NCI-H1417 treated with DMSO at 0.1 percent for 48 hours (cell line): ENCODE results near the gene POLR1D.
A peak's percentile ranks its signal among the peaks of the same experiment; 100 is the strongest.

Source experiments
- DNase-seq: peaks from one replicate; lab custom pipeline; 2025; lab: John Stamatoyannopoulos, UW

The POLR1D gene, protein sequence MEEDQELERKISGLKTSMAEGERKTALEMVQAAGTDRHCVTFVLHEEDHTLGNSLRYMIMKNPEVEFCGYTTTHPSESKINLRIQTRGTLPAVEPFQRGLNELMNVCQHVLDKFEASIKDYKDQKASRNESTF

DNA sequence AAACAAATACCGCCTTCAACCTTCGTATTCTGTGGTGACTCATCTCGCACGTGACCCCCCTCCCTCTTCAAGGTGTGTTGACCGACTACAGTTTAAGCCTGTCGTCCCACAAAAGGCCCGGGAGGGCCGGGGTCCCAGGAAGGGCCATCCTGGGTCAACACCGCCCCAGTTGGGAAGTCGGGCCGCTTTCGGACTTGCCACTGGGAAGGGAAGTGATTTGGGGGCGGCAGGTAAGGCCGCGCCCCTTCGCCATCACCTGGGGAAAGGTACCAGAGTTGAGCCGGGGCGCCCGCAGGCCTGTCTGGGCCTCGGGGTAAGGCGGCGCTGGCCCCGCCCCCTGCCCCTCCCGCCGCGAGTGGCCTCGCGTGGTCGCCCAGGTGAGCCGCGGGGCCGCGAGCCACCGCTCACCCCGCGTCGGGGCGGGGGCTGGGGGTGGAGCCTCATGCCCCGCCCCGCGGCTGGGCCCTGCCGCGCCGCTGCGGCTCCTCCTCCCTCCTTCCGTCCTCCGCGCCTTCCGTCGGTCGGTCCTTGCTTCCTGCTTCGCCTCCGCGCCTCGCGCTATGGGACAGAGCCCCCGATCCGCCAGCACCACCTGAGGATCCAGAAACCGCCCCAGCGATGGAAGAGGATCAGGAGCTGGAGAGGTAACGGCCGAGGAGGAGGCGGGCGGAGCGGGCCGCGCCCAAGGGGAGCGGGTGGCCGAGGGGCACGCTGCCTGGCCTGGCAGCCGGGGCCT lies at the start of gene POLR1D:
Gene POLR1D (plus strand): TSS at position 527 of the 736 bp plus-strand sequence. CDS start 92 bp downstream, at position 619.
- DNase-seq, result peak; percentile 42

DNA sequence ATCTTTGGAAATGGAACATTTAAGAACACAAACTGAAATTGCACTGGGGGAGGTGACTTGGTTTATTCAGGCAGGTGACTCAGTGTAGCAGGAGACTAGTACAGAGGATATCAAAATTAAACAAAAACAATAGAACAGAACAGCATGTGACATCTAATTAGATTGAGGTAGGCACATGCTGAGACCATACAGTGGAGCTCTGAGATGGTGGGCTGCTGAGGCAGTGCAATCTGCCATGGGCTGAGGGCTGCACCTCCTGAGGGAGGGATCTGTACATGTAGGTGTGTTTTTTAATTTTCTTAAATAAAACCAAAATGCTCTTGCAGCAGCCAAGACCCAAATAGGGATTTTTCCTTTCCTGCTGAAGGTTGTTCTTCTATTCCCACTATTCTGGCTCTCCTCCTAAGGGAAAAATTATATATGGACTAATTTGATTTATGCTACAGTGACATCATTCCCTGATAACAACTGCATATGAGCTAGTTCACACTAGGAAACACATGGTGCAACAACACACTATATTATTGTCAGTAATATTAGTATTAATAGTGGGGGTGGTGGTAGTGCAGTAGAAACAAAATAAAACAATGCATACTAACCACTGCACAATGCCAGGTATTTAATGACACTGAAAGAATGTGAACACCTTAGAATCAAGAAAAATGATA lies 49.3 kb upstream of the POLR1D start:
- no peak for DNase-seq

DNA sequence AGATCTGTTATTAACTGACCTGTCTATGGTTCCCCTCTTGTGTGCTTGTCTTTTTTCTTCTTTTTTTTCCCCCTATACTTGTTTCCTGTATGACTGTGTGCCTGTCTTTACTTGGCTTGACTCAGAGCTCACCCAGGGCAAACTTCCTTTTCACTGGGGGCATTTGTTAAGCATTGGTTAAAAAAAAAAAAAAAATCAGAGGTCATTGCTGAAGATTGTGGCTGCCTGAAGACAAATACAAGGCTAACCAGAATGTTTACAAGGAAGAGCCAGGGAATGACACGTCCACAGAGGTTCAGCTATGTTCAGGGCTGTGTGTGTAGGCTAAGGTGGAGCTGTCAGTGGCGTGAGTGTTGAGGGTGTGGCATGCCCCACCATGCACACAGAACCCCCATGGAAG lies 48.4 kb upstream of the POLR1D start:
- DNase-seq, result no peak

DNA sequence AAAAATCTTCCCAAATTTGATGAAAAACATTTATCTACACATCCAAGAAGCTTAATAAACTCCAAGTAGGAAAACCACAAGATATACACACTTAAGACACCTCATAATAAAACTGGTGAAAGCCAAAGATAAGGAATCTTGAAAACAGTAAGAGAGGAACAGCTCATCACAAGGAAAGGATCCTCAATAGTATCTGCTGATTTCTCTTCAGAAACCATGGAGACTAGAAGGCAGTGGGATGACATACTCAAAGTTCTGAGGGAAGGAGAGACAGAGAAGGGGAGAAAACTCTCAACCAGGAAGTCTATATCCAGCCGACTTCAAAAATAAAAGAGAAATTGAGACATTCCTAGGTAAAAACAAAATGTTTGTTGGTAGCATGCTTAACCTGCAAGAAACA lies 47.0 kb upstream of the POLR1D start:
- no peak for DNase-seq

DNA sequence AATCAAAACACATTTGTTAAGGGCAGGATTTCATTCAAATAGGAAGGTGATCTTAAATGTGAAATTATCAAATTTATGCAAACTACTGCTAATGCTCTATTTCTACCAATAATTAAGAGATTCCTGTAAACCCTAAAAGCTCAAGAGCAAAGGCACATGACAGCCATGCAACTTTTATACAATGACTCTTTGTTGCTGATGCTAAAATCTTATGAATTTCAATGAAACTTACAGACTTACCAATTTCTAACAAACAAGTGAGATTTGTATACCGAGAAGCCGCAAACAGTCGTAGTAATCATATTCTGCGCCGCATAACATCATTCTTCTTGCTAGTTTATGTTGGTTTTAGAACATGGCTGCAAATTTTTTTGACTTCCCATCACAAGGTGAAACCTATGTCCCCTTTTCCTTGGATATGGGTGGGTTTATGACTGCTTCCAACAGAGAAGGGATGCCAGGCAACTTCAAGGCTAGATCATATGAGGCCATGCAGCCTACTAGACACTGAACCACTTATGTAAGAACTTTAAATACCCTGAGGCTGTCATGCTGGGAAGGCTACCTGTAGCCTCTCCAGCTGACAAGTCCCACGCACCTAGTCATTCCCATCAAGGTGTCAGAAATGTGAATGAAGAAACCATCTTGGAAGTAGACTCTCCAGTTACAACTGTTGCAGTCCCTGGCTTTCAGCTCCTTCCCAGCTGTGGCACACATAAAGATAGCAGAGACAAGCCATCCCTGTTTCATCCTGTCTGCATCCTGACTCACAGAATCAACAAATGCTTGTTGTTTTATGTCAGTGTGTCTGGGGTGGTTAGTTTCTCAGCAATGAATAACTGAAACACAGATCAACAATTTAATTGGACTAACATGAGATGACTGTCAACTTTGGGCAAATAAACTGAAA lies 43.3 kb upstream of the POLR1D start:
- DNase-seq, result no peak

DNA sequence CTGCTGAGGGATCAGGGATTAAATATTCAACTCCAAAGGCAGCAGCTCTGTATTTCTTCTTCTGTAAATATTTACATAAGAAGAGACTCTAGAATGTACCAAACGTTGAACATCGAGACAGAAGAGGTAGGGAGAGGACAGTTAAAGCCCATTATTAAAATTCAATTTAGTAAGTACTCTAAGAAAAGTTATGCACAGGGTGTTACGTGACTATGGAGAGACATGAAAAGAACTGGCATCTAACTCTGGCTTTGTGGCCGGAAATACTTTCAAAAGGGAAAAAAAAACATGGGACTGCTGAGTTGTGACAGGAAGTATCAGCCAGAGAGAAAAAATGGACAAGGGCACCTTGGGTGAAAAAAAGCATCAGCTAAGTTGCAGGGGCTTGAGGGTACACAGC lies 38.0 kb upstream of the POLR1D start:
- no peak for DNase-seq

DNA sequence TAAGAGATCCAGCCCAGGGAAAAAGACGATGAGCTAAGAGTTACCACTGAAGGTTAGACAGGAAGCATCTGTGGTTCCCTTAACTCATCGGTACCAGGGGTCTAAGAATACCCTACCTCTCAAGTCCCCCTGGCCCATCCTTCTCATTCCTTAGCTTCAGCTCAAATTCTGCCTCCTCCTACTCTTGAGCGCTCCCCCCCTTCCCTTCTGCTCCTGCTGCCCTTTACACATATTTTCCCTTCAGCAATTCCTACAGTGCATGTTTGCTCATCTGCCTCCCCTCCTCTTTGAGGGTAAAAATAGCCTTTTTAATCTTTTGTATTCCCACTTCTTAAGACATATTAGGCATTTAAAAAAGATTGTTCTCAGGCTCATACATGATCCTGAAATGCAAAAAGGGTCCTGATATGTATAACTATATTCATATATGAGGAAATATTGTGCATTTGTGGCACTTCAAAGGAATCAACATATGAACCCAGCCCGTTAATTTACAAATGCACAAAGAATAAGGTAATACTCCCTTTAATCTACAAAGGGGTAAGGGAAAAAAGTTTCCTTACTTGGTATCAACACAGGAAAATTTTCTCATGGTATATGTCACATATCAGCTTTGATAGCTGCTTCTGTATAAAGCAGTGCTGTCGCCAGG lies 34.5 kb upstream of the POLR1D start:
- DNase-seq, result no peak

DNA sequence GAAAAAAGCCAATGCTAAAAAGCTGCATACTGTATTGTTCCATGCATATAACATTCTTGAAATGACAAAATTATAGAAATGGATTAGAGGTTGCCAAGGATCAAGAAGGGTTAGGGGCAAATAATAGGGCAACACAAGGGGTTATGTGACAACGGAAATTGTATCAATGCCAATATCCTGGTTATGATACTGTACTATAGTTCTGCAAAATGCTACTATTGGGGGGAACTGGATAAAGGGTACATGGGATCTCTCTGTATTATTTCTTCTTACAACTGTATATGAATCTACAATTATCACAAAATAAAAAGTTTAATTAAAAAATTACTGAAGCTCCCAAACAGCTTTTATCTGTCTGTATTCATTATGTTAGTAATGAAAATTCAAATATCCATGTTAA lies 33.3 kb upstream of the POLR1D start:
- no peak for DNase-seq

DNA sequence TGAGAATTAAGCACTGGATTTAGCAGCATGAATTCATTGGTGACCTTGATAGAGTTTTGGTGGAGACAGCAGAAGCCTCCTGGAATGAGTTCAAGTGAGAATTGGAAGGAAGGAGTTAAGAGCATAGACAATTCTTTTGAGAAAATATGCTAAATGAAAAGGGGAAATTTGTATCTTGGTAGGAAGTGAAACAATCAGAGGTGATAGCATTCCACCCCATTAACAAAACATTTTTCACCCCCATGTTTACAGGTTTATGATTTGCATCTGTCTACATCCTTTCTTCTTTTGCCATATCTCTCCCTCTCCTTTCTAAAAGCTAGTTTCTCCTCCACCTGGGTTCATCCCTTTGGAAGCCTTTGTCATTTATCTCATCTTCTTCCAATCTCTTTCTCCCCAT lies 28.8 kb upstream of the POLR1D start:
- no peak for DNase-seq

DNA sequence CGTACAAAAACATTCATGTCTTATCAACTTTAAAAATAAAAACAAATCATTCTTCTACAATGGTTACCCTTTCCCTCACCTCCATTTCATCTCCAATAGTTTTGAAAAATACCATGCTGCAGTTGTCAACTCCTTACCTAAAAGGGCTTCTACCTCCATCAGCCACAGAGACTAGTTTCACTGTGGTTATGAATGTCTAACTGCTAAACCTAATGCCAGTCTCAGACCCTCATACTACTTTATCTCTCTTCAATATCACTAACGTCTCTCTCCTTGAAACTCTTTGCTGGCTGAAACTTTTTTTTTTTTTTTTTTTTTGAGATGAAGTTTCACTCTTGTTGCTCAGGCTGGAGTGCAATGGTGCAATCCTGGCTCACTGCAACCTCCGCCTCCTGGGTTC lies 28.4 kb upstream of the POLR1D start:
- no peak for DNase-seq

DNA sequence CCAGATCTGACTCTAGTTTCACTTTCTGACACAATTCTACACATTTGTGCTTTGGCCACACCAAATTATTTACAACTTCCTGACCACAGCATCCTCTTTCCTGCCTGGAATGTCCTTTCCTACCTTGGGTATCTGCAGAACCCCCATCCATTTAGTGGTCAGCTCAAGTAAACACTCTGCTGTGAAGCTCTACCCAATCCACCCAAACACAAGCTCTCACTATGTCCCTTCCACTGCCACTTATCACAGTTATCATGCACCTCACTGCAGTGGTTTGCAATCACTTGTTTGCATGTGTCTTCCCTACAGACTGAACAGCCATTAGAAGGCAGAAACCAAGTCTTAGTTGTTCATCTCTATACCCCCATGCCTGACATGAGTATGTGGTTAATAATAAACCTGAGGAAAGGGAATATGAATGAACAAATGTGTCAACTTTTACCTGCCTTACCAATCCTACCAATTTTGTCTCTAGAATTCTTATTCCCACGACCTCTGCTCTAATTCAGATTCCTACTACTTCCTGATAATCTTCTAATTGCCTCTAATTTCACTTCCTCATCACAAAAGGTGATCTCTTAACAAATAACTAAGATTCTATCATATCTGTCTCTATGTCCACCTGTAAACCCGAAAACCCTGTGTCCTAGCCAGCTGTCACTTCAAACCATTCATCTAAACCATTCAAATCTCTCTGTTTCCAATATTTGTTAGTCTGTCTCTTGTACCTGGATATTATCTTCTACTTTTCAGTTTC lies 26.5 kb upstream of the POLR1D start:
- no peak for DNase-seq

DNA sequence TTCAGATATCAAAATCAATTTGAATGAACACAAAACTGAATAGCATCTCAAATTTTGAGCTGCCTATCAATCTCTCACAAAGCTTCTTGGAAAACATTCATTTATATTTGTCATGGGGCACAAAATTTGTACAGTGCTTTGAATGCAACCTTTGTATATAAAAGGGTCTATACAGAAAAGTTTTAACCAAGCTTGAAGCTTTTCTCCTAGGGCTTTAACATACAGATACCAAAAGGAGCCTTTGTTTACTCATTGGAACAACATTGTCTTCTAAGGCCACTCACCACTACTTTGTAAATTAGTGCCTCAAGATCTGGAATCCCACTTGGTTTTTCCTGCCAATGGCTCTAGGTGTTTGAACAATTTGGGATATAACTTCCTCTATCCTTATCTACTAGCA lies 22.6 kb upstream of the POLR1D start:
- no peak for DNase-seq

DNA sequence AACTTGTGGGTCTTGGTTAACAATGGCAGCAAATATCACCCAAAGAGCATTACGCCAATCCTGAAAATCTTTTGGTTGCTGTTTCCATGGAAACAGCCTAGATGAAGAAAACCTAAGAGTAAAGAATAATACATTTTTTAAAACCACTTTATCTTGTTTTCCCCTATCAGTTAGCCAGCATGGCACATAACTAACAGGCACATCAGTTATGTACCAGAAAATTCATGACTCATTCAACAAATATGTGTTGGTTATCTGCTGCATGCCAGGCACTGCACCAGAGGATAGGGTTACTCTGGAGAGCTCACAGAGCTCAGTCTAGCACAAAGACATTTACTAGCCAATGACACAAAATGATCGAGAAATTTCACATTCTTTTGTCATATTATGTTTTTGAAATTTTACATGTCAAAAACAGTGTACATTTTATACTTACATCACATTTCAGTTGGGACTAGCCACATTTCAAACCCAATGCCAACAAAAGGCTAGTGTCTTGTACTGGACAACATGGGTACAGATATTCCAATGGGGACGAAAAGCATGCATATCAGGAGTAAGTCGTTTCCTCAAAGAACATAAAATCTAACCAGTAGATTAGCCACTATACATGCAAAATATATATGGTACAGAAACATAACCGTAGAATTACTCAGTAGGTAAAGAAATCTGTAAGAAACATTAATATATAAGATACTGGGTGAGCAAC lies 21.7 kb upstream of the POLR1D start:
- DNase-seq, result no peak

DNA sequence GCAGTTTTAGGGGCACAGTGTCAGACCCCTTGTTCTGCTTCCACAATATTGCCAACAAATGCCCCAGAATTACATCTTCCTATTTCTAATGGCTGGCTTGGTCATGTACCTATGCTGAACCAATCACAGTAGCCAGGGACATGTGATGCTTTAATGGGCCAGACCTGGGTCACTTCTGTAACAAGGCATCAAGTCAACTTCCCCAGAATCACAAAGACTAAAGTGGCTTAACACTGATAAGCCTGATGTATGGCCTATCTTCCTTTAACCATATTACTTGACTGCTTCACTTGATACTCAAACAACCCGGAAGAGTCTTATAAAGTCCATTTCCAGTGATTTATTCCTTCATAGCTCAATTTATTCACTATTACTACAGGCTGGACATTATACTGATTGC lies 21.0 kb upstream of the POLR1D start:
- no peak for DNase-seq

DNA sequence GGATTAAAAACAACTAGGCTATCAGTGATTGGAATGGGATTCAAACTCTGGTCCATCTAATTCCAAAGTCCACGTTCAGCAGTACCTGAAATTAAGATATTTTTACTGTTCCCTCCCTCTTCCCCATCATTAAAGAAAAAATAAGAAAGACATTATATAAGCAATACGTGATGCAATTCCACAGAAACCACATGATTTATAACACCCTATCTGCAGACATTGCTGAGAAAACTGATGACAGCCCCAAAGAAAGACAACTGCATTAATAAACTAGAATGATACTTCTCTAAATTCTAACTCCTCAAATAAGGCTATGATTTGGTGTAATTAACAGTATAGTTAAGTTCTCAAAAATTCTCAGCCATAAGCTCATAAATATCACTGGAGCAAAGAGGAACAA lies 20.5 kb upstream of the POLR1D start:
- no peak for DNase-seq

DNA sequence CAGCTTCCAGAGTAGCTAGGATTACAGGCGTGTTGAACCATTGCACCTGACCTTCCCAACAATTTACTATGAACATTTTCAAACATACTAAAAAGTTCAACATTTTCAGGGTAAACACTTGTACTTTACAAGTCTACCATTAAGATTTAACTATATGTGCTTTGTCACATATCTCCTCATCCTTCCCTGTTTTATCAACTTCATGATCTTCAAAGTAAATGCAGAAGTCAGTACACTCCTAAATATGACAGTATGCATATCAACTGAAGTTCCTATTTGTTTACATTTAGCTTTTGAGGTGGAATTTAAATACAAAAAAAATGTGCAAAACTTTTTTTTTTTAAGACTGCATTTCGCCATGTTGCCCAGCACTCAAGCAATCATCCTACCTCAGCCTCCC lies 19.9 kb upstream of the POLR1D start:
- DNase-seq, result no peak

DNA sequence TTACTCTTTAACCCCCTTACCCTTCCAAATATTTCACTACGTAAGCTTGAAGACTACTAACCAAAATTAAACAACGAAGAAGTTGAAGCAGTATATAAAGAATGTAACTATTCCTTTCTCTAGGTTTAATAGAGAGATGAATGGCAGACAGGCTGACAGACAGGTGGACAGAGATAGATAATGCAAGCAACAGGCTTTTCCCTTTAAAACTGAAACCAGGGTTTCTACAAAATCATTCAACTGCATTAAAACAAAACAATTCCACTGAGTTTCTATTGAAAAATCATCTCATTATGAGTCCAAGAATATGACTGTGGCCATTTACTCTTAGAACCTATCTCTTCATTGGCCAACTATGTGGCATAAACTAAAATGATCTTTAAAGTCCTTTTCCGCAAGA lies 16.6 kb upstream of the POLR1D start:
- DNase-seq, result no peak

DNA sequence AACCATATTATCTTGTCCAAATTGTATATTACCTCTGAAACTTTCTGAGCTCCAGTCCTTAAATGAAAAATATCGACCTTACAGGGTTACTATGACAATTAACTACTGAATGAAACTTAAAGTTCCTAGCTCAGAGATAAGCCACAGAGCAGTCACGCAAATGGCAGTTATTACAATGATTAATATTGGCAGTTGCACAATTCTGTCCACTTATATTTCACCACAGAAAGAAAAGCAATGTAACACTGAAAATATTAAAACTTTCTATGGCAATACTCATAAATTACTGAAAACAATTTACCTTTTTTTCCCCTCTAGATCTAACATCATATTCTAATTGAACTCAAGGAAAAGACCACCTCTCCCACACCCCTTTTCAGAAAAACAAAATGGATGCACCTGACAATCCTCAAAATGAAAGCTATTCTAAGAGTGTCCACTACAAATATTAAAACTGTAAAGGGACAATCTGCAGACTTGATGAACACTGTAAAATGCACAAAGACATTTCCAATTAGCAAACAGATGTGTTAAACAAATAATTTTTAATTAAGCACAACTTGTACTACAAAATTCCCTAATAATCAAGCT lies 16.0 kb upstream of the POLR1D start:
- no peak for DNase-seq

DNA sequence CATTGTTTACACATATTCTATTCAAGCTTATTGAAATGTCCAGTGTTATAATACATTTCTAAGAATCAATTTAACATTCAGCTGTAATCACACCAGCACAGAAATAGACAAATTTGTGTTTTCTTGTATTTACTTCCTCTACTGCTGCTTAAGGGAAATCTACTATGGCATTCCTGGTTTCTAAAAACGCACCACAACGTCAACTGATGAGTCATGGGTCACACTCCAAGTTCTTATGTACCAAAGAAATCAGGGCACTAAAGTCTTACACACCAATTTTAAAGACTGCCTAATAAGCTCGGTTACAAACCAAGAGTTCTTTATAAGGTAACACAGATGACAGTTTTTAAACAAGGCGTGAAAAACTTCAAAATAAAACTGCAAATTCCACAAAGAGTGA lies 14.6 kb upstream of the POLR1D start:
- no peak for DNase-seq

DNA sequence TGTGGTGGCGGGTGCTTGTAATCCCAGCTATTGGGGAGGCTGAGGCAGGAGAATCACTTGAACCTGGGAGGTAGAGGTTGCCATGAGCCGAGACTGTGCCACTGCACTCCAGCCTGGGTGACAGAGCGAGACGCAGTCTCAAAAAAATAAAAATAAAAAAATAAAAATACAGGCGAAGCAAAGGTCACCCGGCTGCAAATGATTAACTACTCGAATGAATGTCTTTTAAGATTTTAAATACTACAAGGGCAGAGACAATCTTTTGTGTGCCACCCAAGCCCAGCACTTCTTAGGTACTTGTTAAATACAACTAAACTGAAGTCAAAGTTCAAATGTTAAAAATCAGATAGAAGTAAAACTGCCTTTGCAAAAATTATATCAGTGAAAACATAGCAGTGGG lies 8.1 kb upstream of the POLR1D start:
- no peak for DNase-seq
